Ovary (tissue), 9 donors: Measurements from ENCODE around the gene JHY. TPM values are rescaled to one million over a fixed set of nuclear protein-coding genes. Genes with fewer than 3 reads are reported as not detected.
A peak's percentile ranks its signal among the peaks of the same experiment; 100 is the strongest.

Source experiments
- DNase-seq, 5 donors: peaks; one replicate each; pipeline ENCODE4 v3.0.0-alpha.2; 2019 to 2020
- H3K27ac ChIP-seq, 2 donors: fragments of 200-600 bp; one replicate each; pipeline versions ENCODE4 v1.5.1 to v1.8.0; 2019 to 2022
- H3K27me3 ChIP-seq: fragments of 200-600 bp; one replicate; pipeline ENCODE4 v1.8.0; 2022
- H3K36me3 ChIP-seq: fragments of 200-600 bp; sonication (generic); one replicate; pipeline ENCODE4 v1.5.1; 2019
- H3K4me1 ChIP-seq: one replicate; pipeline ENCODE4 v1.8.1; 2013; ENCODE audit warnings: mild to moderate bottlenecking, moderate library complexity; ENCODE audit not compliant: insufficient read depth
- H3K4me3 ChIP-seq: fragments of 200-600 bp; sonication (generic); one replicate; pipeline ENCODE4 v1.5.1; 2017
- H3K9me3 ChIP-seq, 2 donors: fragments of 200-600 bp in 1 of 2; sonication (generic) in 1 of 2; one replicate each; pipeline versions ENCODE4 v1.5.1 to v1.8.1; 2013 to 2019; ENCODE audit warnings: mild to moderate bottlenecking in 1 of 2, moderate library complexity in 1 of 2
- EP300 ChIP-seq: sonication (generic); formaldehyde crosslinking; IDR thresholded peaks from one replicate; pipeline ENCODE4 v1.6.1; 2017; ENCODE audit warnings: antibody characterized with exemption
- POLR2A ChIP-seq: fragments of 450-650 bp; IDR thresholded peaks from one replicate; pipeline ENCODE4 v1.6.1; 2017; ENCODE audit warnings: antibody characterized with exemption, mild to moderate bottlenecking, moderate library complexity
- WGBS, 3 donors: extraction: QIAGEN DNeasy Blood & Tissue Kit in 1 of 3; methylation state at CpG; one replicate each; pipeline versions ENCODE4 v1.1.5 to v1.1.7; 2013 to 2017; 5-methylcytosine and 5-hydroxymethylcytosine counted together
- intact Hi-C, 4 donors: fragments of 100-400 bp; cut with DNase I; formaldehyde crosslinking; loops; one replicate each; pipeline versions ENCODE4 v1.11.0 to v1.15.1; 2022 to 2023
- polyA plus RNA-seq, 2 donors: library from polyadenylated mRNA; stranded (reverse); fragments of 200-250 nt in 1 of 2; fragments of 350-450 nt in 1 of 2; fragmentation: Illumina TruSeq in 1 of 2; extraction: RNeasy Lipid Tissue Mini Kit (QIAGEN cat#74804) in 1 of 2; gene quantifications; one replicate each; pipeline ENCODE4 v1.2.3, GENCODE V29; 2013 to 2014
- total RNA-seq, 7 donors: library from RNA; depleted of rRNA in 2 of 7; stranded (reverse); fragments of >200 nt in 2 of 7; fragmentation: NEBNext Ultra II Directional in 3 of 7; extraction: Animal tissue kit (Norgen Biotek cat#: 25700) in 3 of 7; gene quantifications; one replicate each; pipeline versions ENCODE4 v1.1.0 to v1.2.4, GENCODE V29; 2016 to 2023
- TF ChIP-seq, protein P1 (sequence below), 3 donors: fragments of 450-650 bp in 2 of 3; fragments of 200-600 bp in 1 of 3; IDR thresholded peaks; one replicate each; pipeline versions ENCODE4 v1.5.1 to v1.8.0; 2016 to 2022; ENCODE audit warnings: antibody characterized with exemption in 3 of 3, mild to moderate bottlenecking in 1 of 3
- donor health status: DM: no; HTN: no; CAD: no; lungs with moderate emphysema.
- donor health status: DM: no; HTN: no; CAD: no.
- donor health status: Bipolar disorder and iron deficiency.
- donor health status: DM: yes; HTN: yes; CAD: no.
- donor health status: DM: no; HTN: no; CAD: no.
- donor health status: DM: yes; HTN: yes; CAD: no.

JHY gene
- total and polyA plus RNA-seq, 9 donors: 2.2 to 7.9 (median 3.7) TPM

GRCh38 chr11:122883646-122883979 lies 1.1 kb downstream of the JHY start:
- H3K27me3 ChIP-seq: no peaks in the 10 kb centered on the region
- intact Hi-C loops: no loop called here
- DNase-seq: no peak
- no peaks in the 10 kb centered on the region for H3K9me3 ChIP-seq
- H3K27ac ChIP-seq: peak overlapping the region in 1 of 2 donors; percentile 69
- peaks cover 5% of the 10 kb centered on the region for H3K4me1 ChIP-seq
- peak overlapping the region; percentile 56 for H3K4me3 ChIP-seq
- TF ChIP-seq POLR2A (no peak), EP300 (no peak)
- TF ChIP-seq, protein P1, sequence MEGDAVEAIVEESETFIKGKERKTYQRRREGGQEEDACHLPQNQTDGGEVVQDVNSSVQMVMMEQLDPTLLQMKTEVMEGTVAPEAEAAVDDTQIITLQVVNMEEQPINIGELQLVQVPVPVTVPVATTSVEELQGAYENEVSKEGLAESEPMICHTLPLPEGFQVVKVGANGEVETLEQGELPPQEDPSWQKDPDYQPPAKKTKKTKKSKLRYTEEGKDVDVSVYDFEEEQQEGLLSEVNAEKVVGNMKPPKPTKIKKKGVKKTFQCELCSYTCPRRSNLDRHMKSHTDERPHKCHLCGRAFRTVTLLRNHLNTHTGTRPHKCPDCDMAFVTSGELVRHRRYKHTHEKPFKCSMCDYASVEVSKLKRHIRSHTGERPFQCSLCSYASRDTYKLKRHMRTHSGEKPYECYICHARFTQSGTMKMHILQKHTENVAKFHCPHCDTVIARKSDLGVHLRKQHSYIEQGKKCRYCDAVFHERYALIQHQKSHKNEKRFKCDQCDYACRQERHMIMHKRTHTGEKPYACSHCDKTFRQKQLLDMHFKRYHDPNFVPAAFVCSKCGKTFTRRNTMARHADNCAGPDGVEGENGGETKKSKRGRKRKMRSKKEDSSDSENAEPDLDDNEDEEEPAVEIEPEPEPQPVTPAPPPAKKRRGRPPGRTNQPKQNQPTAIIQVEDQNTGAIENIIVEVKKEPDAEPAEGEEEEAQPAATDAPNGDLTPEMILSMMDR (IDR thresholded peaks at IDR 0.05): no peak
- H3K36me3 ChIP-seq: no peaks in the 10 kb centered on the region
- 6 to 18% (median 6%) methylated on average over 3 of the region's 3 CpGs for WGBS, 3 donors

DNA sequence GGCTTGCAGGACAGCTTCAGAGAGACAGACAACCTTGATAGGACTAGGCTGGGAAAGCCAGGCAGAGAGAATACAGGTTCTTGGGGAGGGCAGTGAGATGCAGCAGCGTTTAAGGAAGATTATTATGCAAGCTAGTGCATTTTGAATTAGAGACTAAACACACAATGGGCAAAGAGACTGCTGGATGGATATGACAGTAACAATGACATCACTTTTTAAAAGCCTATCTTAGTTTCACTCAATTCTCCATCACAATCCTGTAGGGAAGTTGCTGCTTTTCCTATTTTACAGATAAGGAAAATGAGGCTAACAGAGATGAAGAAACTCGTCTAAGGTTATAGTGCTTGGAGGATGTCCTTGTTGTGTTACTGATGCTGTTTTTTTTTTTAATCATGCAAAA lies 5.6 kb downstream of the JHY start:
- Histone ChIP-seq H3K36me3 (no peaks in the 10 kb centered on the region), H3K27ac (no peak overlapping the region), H3K4me1 (no peaks in the 10 kb centered on the region), H3K4me3 (no peak overlapping the region), H3K9me3 (no peaks in the 10 kb centered on the region), H3K27me3 (no peaks in the 10 kb centered on the region)
- intact Hi-C loops: no loop called here
- DNase-seq: no peak
- TF ChIP-seq, protein P1 (IDR thresholded peaks at IDR 0.05): no peak
- TF ChIP-seq POLR2A (no peak), EP300 (no peak)
- 76 to 84% (median 82%) methylated on average over 2 of the region's 2 CpGs for WGBS, 3 donors

- intact Hi-C loops: no loop called here
- DNase-seq: no peak
- TF ChIP-seq, protein P1 (IDR thresholded peaks at IDR 0.05): no peak
- TF ChIP-seq EP300 (no peak), POLR2A (no peak)
- Histone ChIP-seq H3K36me3 (no peaks in the 10 kb centered on the region), H3K27me3 (no peaks in the 10 kb centered on the region), H3K27ac (no peak overlapping the region), H3K4me1 (no peaks in the 10 kb centered on the region), H3K9me3 (no peaks in the 10 kb centered on the region), H3K4me3 (no peak overlapping the region)
- 91 to 95% (median 91%) methylated on average over 5 of the region's 5 CpGs for WGBS, 3 donors
Measured at GRCh38 chr11:122893131-122893530, 10.6 kb downstream of the JHY start.

GRCh38 chr11:122895563-122895962 lies 13.0 kb downstream of the JHY start:
- H3K36me3 ChIP-seq: no peaks in the 10 kb centered on the region
- no peaks in the 10 kb centered on the region for H3K9me3 ChIP-seq
- no peaks in the 10 kb centered on the region for H3K27me3 ChIP-seq
- H3K4me1 ChIP-seq: no peaks in the 10 kb centered on the region
- no peak overlapping the region for H3K27ac ChIP-seq
- WGBS, 3 donors: 89 to 95% (median 92%) methylated on average over 2 of the region's 2 CpGs
- intact Hi-C loops: no loop called here
- no peak for DNase-seq
- H3K4me3 ChIP-seq: no peak overlapping the region
- TF ChIP-seq, protein P1 (IDR thresholded peaks at IDR 0.05): no peak
- no peak for TF ChIP-seq EP300
- no peak for TF ChIP-seq POLR2A
